RWPE2 (cell line): ENCODE measurements around the gene CHCHD6.

Source experiments
- ATAC-seq: fragments of 200-7000 bp; cut with Tn5 transposase; 3 replicates; pipeline ENCODE4 v1.9.1; 2021; ENCODE audit warnings: low read depth
- DNase-seq: peaks from one replicate; pipeline ENCODE4 v3.0.0-alpha.2; 2020; ENCODE audit warnings: low spot score
- H3K27ac ChIP-seq: fragments of 450-650 bp; 2 replicates; pipeline ENCODE4 v1.5.1; 2017; ENCODE audit warnings: mild to moderate bottlenecking; ENCODE audit not compliant: poor library complexity, severe bottlenecking
- H3K27me3 ChIP-seq: fragments of 250-450 bp; sonication (Bioruptor Pico); 2 replicates; pipeline ENCODE4 v1.5.1; 2021; ENCODE audit warnings: mild to moderate bottlenecking, moderate library complexity; ENCODE audit not compliant: insufficient read depth, poor library complexity, severe bottlenecking
- H3K36me3 ChIP-seq: fragments of 250-450 bp; sonication (Bioruptor Pico); 2 replicates; pipeline ENCODE4 v1.5.1; 2020; ENCODE audit warnings: low read depth, mild to moderate bottlenecking, moderate library complexity
- H3K4me1 ChIP-seq: fragments of 250-450 bp; sonication (Bioruptor Pico); 2 replicates; pipeline ENCODE4 v1.5.1; 2021; ENCODE audit warnings: mild to moderate bottlenecking, moderate library complexity; ENCODE audit not compliant: insufficient read depth, poor library complexity, severe bottlenecking
- H3K4me3 ChIP-seq: fragments of 250-450 bp; sonication (Bioruptor Pico); 2 replicates; pipeline ENCODE4 v1.5.1; 2021; ENCODE audit warnings: mild to moderate bottlenecking, moderate library complexity; ENCODE audit not compliant: severe bottlenecking
- H3K9me3 ChIP-seq: fragments of 250-450 bp; sonication (Bioruptor Pico); 2 replicates; pipeline ENCODE4 v1.5.1; 2021; ENCODE audit warnings: mild to moderate bottlenecking, moderate library complexity; ENCODE audit not compliant: severe bottlenecking
- CTCF ChIP-seq: fragments of 450-650 bp; IDR thresholded peaks from one replicate; pipeline ENCODE4 v1.5.1; 2017; ENCODE audit warnings: mild to moderate bottlenecking, moderate library complexity; ENCODE audit not compliant: poor library complexity, severe bottlenecking

The CHCHD6 gene

GRCh38 chr3:126723237-126723636, 19.2 kb downstream of the CHCHD6 start:
- ATAC-seq (no peak), DNase-seq (no peak)
- TF ChIP-seq CTCF = no peak
- Histone ChIP-seq H3K36me3 (no peaks in the 10 kb centered on the region; the same call in 1 of the 2 replicates), H3K27me3 (no peaks in the 10 kb centered on the region), H3K4me3 (no peak overlapping the region), H3K9me3 (no peaks in the 10 kb centered on the region), H3K27ac (no peak overlapping the region), H3K4me1 (no peaks in the 10 kb centered on the region)

GRCh38 chr3:126723801-126724200, 19.8 kb downstream of the CHCHD6 start:
- Histone ChIP-seq H3K27me3 (no peaks in the 10 kb centered on the region), H3K27ac (no peak overlapping the region), H3K4me1 (no peaks in the 10 kb centered on the region), H3K4me3 (no peak overlapping the region), H3K36me3 (peaks cover 3% of the 10 kb centered on the region; the same call in 1 of the 2 replicates), H3K9me3 (no peaks in the 10 kb centered on the region)
- no peak for DNase-seq
- no peak for ATAC-seq
- TF ChIP-seq CTCF = no peak

GRCh38 chr3:126728680-126729079, 24.6 kb downstream of the CHCHD6 start:
- H3K4me1 ChIP-seq = no peaks in the 10 kb centered on the region
- H3K27me3 ChIP-seq = no peaks in the 10 kb centered on the region
- no peak for TF ChIP-seq CTCF
- no peak overlapping the region for H3K27ac ChIP-seq
- ATAC-seq (no peak), DNase-seq (no peak)
- no peak overlapping the region for H3K4me3 ChIP-seq
- H3K36me3 ChIP-seq = peaks cover 12% of the 10 kb centered on the region; the same call in 1 of the 2 replicates
- no peaks in the 10 kb centered on the region for H3K9me3 ChIP-seq

GRCh38 chr3:126730376-126730775, 26.3 kb downstream of the CHCHD6 start:
- H3K4me3 ChIP-seq = no peak overlapping the region
- no peaks in the 10 kb centered on the region for H3K9me3 ChIP-seq
- DNase-seq = no peak
- H3K4me1 ChIP-seq = no peaks in the 10 kb centered on the region
- H3K27me3 ChIP-seq = no peaks in the 10 kb centered on the region
- peaks cover 17% of the 10 kb centered on the region; the same call in 1 of the 2 replicates for H3K36me3 ChIP-seq
- H3K27ac ChIP-seq = no peak overlapping the region
- no peak for ATAC-seq
- no peak for TF ChIP-seq CTCF

- peaks cover 17% of the 10 kb centered on the region; the same call in 1 of the 2 replicates for H3K36me3 ChIP-seq
- no peaks in the 10 kb centered on the region for H3K27me3 ChIP-seq
- no peak overlapping the region for H3K4me3 ChIP-seq
- TF ChIP-seq CTCF = no peak
- no peaks in the 10 kb centered on the region for H3K4me1 ChIP-seq
- H3K27ac ChIP-seq = no peak overlapping the region
- ATAC-seq (no peak), DNase-seq (no peak)
- H3K9me3 ChIP-seq = no peaks in the 10 kb centered on the region
Measured at GRCh38 chr3:126731044-126731443, 27.0 kb downstream of the CHCHD6 start.
